ENCODE measurements around the gene SENP7. TPM values are rescaled to one million over a fixed set of nuclear protein-coding genes. Genes with fewer than 3 reads are reported as not detected.

Gene SENP7
- total and polyA plus RNA-seq, 2 experiments from 2014 or later: 5.0 to 9.0 TPM

- TF ChIP-seq CTCF (conservative IDR thresholded peaks at IDR 0.05; ENCODE audit: low read depth in 2 of 2): no peak
- no peak for TF ChIP-seq EZH2 (IDR thresholded peaks at IDR 0.05; ENCODE audit: low read depth, unreplicated experiment)
Measured at GRCh38 chr3:101379658-101380376, 133.2 kb downstream of the SENP7 start (continued).

GRCh38 chr3:101377796-101378195 lies 135.2 kb downstream of the SENP7 start:
- Histone ChIP-seq H3F3A (replicated peaks; ENCODE audit: low read depth) (no peaks in the 10 kb centered on the region), H3K36me3 (ENCODE audit: insufficient read depth) (no peaks in the 10 kb centered on the region), H2AFZ (no peak overlapping the region), H3K4me3 (no peak overlapping the region), H3K4me2 (no peak overlapping the region), H3K27me3 (ENCODE audit: insufficient read depth) (no peaks in the 10 kb centered on the region), H3K27ac (ENCODE audit: low read depth) (no peak overlapping the region), H3K9me2 (ENCODE audit: insufficient read depth) (no peaks in the 10 kb centered on the region), H3K4me1 (ENCODE audit: insufficient read depth) (no peaks in the 10 kb centered on the region), H3K79me2 (replicated peaks; ENCODE audit: insufficient read depth) (no peaks in the 10 kb centered on the region), H4K20me1 (replicated peaks; ENCODE audit: insufficient read depth) (no peaks in the 10 kb centered on the region)
- peak overlapping the region; percentile 53 for H3K27ac Mint-ChIP-seq
- no peaks in the 10 kb centered on the region; the same call in 2 of the 3 replicates for H3K9me3 Mint-ChIP-seq
- ATAC-seq (no peak), DNase-seq (ENCODE audit: low spot score) (no peak)
- H3K4me3 Mint-ChIP-seq: no peak overlapping the region
- no peaks in the 10 kb centered on the region for H3K36me3 Mint-ChIP-seq (ENCODE audit: low read depth)
- no peaks in the 10 kb centered on the region for H3K4me1 Mint-ChIP-seq
- no peaks in the 10 kb centered on the region for H3K27me3 Mint-ChIP-seq (ENCODE audit: insufficient read depth, low read depth, poor library complexity)
- TF ChIP-seq CTCF (conservative IDR thresholded peaks at IDR 0.05; ENCODE audit: low read depth in 2 of 2) (no peak), NANOG (IDR thresholded peaks at IDR 0.05; ENCODE audit: borderline replicate concordance) (no peak), ETS1 (IDR thresholded peaks at IDR 0.05) (no peak), EZH2phosphoT487 (IDR thresholded peaks at IDR 0.05; ENCODE audit: unreplicated experiment) (no peak), REST (IDR thresholded peaks at IDR 0.05; ENCODE audit: unreplicated experiment) (no peak), JUNB (IDR thresholded peaks at IDR 0.05; ENCODE audit: unreplicated experiment) (no peak), ZNF331 (CRISPR knock-in tag; IDR thresholded peaks at IDR 0.05; ENCODE audit: low read depth) (no peak), POLR2AphosphoS5 (IDR thresholded peaks at IDR 0.05; ENCODE audit: low read depth) (no peak), STAT1 (IDR thresholded peaks at IDR 0.05; ENCODE audit: unreplicated experiment) (no peak), EZH2 (IDR thresholded peaks at IDR 0.05; ENCODE audit: low read depth, unreplicated experiment) (no peak)
